HG03175 (cell line): Measurements from ENCODE around the gene ARRB1.
"Not testable (repeated sequence)": the region's sequence is repeated elsewhere in the genome, so short reads cannot be mapped to it uniquely, and the experiment has no call there.

Experiments used
- ATAC-seq: cut with Tn5 transposase; IDR thresholded peaks from one replicate; pipeline ENCODE4 v1.9.1; 2021; ENCODE audit warnings: mild to moderate bottlenecking, moderate library complexity; ENCODE audit not compliant: unreplicated experiment

ARRB1 gene

DNA sequence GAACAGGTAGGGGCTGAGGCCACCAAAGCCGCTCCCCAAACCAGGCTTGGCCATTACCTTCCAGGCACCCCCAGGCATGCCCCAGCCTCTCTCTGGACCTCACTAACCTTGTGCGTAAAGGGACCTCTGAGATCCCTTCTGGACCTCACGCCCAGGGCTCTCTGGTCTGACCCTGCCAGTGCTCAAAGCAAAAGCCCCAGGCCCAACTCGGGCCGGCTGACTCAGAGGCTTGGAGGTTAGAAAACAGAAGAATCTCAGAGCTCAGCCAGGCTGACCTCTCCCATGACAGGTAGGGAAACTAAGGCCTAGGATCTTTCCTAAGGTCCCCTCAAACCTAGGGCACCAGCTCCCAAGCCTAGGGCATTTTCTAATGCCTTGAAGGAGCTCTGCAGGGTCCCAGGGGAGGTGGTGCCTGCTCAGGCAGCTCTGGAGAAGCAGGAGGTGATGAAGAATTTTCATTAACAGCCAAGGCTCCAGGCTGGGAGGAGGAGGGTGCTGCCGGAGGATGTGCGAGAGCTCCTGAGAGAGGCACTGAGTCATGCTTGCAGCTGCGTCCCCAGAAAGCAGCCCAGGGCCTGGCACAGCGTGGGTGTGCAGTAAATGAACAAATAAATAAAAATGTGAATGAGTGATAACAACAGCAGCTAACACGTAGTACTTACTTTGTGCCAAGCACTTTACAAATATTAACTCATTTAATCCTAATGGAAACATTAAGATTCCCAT lies 25.6 kb downstream of the ARRB1 start:
- no peak for ATAC-seq

DNA sequence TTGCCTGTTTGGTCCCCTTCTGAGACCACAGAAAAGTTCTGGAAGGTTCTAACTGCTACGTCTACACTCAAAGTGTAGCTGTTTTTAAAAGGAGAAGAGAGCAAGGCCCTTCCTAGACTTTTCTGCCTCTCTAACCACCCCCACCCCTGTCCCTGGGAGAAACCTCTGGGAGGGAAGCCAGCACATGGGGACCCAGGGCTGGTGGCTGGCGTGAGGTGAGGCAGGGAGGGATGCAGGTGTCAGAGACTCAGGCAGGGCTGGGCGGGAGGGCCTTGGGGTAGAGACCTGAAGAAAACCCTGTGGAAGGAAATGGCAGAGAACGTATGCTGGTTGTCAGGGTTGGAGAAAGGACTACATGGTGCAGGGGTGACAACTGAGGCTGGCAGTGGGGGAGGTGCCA lies 26.7 kb downstream of the ARRB1 start:
- ATAC-seq = no peak

DNA sequence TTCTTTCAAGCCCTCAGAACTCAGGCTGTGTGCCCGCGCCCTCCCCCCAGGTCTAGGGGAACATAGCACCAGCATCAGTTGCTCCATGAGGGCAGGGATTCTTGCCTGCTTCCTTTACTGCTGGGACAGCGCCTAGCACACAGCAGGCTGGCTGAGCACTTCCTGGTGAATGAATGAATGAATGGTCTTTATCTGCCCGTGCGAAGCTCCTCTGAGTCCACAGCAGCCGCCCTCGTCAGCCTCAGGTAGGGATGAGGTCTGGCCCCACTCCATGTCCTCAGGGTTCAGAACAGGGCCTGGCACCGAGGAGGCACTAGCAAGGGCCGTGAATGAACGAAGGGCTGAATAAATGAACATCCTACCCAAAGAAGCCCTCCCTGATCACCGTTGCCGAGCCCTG lies 27.3 kb downstream of the ARRB1 start:
- no peak for ATAC-seq

DNA sequence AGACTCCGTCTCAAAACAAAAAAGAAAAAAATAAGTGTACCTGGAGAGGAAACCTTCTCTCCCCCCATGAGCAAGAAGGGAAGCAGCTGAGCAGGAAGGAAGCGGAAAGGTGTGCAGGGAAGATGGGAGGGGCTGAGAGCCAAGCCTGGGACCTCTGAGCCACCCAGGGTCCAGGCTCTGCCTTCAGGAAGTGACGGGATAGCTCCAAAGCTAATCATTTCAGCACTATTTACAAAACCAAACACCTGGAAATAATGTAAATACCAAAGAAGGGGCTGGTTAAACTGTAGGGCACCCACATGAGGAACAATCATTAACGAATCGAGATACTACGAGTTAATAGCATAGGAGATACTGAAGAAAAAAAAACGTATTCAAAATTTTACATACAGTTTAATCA lies 27.9 kb downstream of the ARRB1 start:
- no peak for ATAC-seq

DNA sequence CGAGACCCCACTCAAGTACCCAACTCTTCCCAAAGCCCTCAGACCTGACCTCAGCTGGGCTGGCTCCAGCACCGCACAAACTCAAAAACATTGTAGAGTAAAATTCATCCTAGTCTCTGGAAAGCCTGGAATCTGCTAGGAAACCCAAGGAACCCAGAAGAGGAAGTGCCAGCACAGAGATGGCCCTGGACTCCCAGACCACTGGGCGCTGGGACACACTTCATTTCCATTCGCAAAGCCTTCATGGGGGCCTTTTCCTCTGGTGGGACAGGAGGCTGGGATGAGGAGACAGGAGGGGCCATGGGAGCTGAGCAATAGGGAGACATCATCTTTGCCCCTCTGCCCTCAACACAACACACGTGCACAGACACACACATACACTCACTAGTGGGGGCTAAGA lies 30.8 kb downstream of the ARRB1 start:
- no peak for ATAC-seq

DNA sequence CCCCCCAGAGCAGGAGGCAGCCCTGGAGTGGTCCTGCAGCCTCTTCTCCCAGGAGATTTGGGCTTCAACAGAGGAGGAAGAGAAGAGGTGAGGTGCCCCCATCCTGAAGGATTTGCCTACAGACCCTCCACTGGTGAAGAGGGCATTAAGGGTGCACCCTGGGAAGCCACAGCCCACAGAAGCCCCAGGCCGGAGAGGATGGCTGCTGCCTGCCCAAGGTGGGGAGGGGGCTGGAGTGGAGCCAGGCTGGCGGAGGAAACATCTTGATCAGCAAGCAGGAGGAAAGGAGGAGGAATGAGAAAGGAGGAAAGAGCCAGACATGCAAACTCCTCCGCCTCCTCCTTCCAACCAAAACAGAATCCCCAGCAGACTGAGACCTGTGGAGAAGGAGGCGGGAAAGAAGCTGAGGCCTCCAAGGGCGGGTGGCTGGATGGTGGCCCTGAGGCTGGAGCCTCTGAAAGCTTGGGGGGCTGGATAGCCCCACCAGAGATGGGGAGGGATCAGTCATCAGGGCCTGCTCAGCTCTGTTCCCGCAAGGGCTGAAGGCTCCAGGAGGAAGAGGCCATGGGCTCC lies 31.3 kb downstream of the ARRB1 start:
- ATAC-seq = no peak

DNA sequence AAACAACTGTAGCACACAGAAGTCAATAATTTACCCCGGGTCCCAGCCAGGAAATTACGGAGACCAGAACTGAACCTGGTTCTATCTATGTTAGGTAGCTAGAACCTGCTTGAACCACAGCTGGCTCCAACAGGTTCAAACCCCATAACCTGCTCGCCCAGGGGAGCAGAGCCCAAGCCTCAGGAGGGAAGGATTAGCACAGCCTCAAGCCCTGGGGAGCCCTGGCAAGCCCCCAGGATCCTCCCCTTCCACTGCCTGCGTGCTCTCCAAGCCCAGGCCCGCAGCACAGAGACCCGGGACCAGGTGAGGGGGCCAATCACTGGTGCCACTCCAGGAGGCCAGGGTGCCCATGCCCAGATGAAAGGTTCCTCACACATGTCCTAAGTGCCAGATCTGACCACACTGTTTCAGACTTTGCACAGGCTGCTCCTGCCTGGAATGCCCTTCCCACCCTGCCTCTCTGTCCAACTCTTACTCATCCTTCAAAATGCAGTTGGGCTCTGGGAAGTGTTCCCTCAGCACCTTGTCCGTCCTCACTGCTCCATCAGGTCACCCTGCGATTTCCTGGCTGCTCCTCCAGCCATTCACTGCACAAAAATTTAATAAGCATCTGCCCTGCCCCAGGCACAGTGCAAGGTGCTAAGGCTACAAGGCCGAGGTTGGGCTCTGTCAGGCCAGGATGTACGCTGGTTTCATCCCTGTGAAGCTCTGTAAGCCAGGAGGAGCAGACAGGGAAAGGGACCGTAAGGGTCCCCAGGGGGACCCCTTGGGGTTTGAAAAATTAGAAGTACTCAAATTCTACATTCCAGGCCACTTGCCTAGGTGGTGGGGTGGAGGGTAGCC lies 32.2 kb downstream of the ARRB1 start:
- ATAC-seq = no peak

DNA sequence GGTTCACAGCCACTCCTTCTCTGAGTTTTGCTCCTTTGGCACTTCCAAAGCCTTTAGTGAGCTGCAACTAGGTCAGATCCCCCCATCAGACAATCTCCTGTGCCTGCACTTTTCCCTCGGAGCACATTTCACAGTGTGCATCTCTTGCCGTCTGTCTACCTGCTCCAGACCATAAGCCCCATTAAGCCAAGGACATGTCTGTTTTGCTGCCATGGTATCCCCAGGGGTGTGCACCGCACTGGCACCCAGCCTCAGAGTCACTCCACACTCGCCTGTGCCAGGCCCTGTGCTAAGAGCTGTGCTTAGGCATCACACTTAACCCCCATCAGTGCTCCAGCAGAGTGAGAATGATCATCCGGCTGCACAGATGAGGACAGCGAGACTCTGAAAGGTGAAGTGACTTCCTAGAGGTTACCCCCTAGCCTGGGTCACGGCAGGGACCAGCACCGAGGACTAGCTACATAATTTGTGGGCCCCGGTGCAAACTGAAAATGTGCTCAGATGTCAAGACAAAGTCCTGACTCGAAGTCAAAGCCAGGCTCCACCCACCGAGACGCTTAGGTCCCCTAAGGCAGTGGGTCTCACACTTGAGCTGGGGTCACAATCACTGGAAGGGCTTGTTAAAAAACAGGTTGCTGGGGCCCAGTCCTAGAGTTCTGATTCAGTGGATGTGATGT lies 33.9 kb downstream of the ARRB1 start:
- no peak for ATAC-seq

DNA sequence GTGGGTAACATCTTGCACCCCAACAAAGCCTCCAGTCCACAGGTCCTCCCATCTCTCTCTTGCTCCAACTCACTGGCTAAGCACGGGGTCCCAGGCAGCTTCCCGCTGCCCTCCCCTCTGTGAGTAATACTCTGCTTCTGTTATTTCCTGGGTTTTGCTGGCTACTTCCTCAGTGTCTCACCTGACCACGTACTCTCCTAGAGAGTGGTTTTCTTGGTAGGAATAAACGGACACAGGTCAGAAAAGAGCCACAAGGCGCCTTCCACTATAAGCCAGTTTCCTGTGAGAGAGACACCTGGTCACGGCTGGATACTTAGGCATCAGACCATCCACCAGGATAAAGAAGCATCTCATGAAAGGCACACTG lies 36.0 kb downstream of the ARRB1 start:
- ATAC-seq = no peak

DNA sequence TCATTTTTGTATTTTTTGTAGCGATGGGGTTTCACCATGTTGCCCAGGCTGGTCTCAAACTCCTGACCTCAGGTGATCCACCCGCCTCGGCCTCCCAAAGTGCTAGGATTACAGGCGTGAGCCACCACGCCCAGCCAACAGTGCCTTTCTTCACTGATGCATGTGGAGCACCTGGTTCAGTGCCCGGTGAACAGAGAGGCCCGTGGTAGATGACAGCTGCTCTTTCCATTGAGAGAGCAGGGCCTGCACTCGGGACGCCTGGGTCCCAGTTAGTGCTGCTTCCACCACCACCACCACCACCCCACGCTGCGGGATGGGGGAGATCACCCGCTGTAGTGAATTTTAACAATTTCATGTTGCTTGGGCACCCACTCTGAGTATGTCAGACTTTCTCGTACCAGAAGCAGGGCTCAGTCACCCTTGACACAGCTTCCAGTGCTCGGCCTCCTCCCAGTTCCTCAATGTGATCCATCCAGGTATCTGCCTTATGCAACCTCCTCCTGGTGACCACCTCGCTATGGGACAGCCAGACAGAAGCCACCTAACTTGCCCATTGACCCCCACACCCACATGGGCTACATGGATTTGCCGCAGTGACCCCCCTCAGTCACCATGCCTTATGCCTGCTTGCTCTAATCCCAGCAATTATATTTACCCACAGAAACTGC lies 36.6 kb downstream of the ARRB1 start:
- ATAC-seq = no peak

DNA sequence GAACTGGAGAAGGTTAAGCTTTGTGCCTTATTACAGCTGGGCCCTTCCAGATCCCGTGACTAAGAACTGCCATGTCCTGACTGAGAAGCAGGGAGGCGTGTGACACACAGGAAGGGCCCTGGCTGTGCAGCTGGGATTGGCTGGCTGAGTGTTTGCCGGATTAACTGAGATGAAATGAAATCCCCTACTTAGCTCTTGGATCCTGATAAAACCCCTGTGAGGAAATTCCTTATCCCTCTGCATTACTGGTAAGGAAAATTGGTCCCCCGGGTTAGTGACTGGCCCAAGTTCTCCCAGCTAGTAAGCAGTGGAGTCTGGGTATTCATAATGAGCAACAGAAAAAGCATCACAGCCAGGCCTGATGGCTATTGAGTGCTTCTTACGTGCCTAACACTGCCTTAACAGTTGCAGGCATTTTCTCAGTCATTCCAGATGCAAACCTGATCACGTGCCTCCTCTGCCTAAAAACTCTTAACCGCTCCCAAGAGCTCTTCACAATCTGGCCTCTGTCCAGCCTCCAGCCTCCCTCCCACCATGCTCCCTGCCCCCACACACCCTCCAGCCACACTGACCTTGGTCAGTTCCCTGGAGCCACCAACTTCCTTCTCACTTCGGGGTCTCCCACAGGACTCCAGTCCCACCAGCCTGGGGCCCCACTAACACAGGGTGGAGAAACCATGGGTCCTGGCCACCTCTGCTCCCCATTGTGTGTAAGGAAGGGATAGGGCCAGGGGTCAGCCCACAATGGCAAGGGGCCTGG lies 37.8 kb downstream of the ARRB1 start:
- ATAC-seq = no peak

DNA sequence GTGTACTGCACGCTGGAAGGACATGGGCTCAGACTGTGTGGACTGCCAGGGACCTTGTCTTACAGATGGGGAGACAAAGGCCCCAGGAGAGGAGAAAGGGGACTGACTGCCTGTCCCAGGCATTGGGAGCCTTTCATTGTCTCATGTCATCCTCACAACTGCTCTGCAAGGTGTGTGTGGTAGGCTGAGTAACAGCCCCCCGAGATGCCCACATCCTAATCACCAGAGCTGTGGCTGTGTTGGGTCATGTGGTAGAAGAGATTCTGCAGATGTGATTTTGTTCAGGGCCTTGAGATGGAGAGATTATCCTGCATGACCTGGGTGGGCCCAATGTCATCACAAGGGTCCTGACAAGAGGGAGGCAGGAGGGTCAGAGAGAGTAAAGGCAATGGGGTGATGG lies 39.1 kb downstream of the ARRB1 start:
- ATAC-seq = no peak

DNA sequence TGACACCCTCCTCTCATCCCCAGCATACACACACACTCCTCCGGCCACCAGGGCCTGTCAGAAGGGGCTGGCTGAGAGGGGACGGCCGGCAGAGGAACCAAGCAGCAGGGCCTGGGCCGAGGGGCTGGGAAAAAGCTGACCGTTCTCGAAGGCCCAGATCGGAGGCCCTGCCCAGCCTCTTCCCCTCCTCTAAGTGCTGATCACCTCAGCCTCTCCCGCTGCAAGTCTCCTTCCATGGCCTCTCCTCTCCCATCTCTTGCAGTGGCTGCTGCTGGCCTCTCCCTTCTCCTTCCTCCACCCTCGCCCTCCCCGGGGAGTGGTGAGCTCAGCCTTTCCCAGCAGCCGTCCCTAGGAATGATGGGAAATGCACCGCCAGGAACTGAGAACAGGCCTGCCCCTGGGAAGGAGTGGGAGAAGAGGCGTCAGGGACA lies 39.6 kb downstream of the ARRB1 start:
- ATAC-seq = no peak

DNA sequence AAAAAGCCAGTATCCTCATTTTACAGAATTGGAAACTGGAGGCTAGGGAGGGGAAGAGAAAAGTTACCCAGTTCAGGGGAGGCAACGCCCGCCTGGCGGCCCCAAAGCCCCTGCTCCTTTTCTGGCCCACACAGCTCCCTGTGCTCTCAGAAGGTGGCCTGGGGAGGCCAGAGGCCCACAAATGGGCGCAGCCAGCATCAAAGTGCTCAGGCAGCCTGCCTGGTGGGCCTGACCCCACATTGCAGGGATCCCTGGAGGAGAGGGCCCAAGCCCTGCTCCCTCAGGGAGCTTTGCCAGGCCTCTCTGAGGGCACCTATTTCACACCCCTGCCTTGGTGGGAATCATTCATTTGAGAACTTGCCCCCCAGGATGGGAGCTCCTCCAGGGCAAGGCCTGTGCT lies 42.5 kb downstream of the ARRB1 start:
- no peak for ATAC-seq

DNA sequence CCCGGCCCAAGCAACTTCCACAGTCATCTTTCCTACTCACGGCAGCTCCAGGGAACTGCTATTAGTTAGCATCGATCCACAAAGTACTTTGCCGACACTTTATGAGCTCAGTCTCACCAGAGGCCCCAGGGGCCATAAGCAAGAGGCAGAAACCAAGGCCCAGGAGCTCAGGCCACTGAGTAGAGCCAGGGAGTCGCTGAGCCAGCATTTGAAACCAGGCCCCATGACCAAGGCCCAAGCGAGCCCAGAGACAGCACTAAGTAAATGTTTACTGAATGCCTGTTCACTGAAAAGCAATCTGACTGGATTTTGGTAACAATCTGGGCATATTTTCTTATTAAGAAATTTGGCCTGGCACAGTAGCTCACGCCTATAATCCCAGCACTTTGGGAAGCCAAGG lies 43.3 kb downstream of the ARRB1 start:
- no peak for ATAC-seq

DNA sequence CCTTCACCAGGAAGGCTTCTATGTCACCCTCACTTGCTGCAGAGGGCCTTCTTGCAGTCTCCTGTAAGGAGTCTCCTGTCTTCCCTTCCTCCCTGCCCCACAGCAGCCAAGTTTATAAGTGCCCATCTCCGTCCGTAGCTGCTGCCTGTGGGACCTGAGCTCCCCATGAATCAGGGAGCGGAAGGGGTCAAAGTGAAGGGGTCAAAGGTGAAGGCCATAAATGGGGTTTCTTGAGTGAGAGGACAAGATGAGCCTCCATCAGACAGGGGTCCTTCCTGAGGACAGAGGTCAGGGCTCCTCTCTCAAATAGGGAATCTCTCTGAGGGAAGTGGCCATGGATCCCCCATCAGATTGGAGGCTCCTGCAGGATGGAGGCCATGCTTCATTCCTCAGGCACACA lies 44.4 kb downstream of the ARRB1 start:
- ATAC-seq = no peak

DNA sequence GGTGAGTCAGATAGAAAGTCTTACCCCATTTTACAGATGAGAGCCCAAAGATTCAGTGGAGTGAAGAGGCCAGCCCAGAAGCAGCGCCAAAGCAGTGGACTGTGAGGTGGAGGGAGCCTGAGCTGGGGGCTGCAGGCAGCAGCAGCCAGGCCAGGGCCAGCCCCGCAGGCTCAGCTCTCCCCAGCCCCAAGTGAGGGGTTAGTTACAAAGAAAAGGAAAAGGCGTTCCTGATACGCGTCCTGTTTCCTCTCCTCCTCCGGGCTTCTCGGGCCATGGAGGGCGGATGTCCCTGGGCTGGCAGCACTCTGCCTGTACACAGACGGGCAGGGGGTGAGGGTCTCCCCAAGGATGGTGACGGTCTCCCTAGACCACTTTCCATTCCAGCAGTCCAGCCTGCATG lies 44.9 kb downstream of the ARRB1 start:
- ATAC-seq = no peak

DNA sequence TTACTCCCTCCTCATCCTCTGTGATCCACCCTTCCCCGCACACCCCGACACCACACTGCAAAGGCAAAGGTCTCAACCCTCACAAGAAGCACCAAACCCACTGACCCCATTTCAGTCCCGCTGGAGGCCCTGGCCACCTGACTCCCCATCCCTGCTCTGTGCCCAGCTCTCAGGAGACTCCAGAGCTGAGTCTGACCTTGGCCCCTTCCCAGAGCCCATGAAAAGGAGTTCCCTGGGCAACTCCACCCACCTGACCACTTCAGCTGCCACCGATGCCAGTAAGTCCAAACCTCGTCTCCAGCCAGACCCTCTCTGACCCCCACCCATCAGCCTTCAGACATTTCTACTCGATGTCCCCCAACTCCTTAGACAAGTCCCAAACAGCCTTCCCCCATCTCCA lies 45.5 kb downstream of the ARRB1 start:
- ATAC-seq = no peak

DNA sequence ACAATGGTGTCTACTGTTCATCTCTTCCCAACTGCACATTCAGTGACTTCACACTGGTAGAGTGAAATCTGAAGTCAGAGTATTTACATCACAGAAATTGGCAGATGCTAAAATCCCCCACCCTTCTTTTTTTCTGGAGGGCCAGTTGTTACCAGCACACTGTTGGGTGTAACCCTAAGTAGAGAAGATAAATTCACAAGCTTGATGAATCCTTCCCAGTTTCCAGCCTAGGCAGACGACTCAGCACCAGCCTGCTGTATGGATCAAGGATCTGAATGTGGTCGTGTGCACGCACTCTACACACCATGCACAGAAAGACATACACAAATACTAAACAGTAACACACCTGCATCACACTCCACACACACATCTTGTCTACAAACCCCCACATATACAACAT lies 46.0 kb downstream of the ARRB1 start:
- ATAC-seq = no peak

DNA sequence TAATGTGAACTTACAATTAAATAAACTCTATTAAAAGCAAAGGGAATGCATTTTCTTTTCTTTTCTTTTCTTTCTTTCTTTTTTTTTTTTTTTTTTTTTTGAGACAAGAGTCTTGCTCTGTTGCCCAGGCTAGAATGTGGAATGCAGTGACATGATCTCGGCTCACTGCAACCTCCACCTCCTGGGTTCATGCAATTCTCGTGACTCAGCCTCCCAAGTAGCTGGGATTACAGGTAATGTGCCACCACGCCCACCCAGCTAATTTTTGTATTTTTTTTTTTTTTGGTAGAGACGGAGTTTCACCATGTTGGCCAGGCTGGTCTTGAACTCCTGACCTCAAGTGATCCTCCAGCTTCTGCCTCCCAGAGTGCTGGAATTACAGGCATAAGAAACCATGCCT lies 46.5 kb downstream of the ARRB1 start:
- not testable (repeated sequence) for ATAC-seq
